Brain pericyte (primary cell): Measurements from ENCODE around the gene MYO18A.
"Not testable (repeated sequence)": the region's sequence is repeated elsewhere in the genome, so short reads cannot be mapped to it uniquely, and the experiment has no call there.

ENCODE experiments used
- DNase-seq: peaks from one replicate; pipeline ENCODE4 v3.0.0-alpha.2; 2012; ENCODE audit warnings: low read depth, low spot score

Gene MYO18A

GRCh38 chr17:29196769-29197515, 16.7 kb upstream of the MYO18A start:
- no peak for DNase-seq

- DNase-seq: no peak
Measured at GRCh38 chr17:29195465-29196081, 15.4 kb upstream of the MYO18A start.

- no peak for DNase-seq
Measured at GRCh38 chr17:29194669-29195068, 14.5 kb upstream of the MYO18A start.

- no peak for DNase-seq
Measured at GRCh38 chr17:29193146-29193545, 12.9 kb upstream of the MYO18A start.

GRCh38 chr17:29190592-29191207, 10.5 kb upstream of the MYO18A start:
- no peak for DNase-seq

GRCh38 chr17:29190039-29190438, 9.8 kb upstream of the MYO18A start:
- DNase-seq: no peak

GRCh38 chr17:29189355-29189754, 9.2 kb upstream of the MYO18A start:
- DNase-seq: no peak

- DNase-seq: no peak
Measured at GRCh38 chr17:29181226-29181625, 1.0 kb upstream of the MYO18A start.

GRCh38 chr17:29180788-29181160, 576 bp upstream of the MYO18A start:
- no peak for DNase-seq

GRCh38 chr17:29179232-29180033, 765 bp downstream of the MYO18A start:
- DNase-seq: no peak

- DNase-seq: no peak
Measured at GRCh38 chr17:29178750-29179231, 1.4 kb downstream of the MYO18A start.

GRCh38 chr17:29177871-29178749, 2.1 kb downstream of the MYO18A start:
- DNase-seq: no peak

GRCh38 chr17:29177541-29177870, 2.7 kb downstream of the MYO18A start:
- DNase-seq: no peak

- no peak for DNase-seq
Measured at GRCh38 chr17:29176558-29177351, 3.4 kb downstream of the MYO18A start.

GRCh38 chr17:29175349-29175748, 4.8 kb downstream of the MYO18A start:
- DNase-seq: no peak

GRCh38 chr17:29172589-29172988, 7.6 kb downstream of the MYO18A start:
- DNase-seq: no peak

- DNase-seq: no peak
Measured at GRCh38 chr17:29170682-29171081, 9.5 kb downstream of the MYO18A start.

GRCh38 chr17:29169806-29170591, 10.2 kb downstream of the MYO18A start:
- DNase-seq: no peak

- DNase-seq: not testable (repeated sequence)
Measured at GRCh38 chr17:29168759-29169126, 11.5 kb downstream of the MYO18A start.
